SK-N-SH (cell line): ENCODE data around the gene DCD. TPM values are rescaled to one million over a fixed set of nuclear protein-coding genes. Genes with fewer than 3 reads are reported as not detected.
A peak's percentile ranks its signal among the peaks of the same experiment; 100 is the strongest.

Experiments
- CTCF ChIA-PET: fragments of 300-600, 350-600 bp; formaldehyde crosslinking; extraction: SDS; loops from one replicate; lab custom pipeline; 2021; lab: Yijun Ruan, JAX
- POLR2A ChIA-PET: fragments of 350-600 bp; sonication (Branson Sonifier 250); formaldehyde crosslinking; extraction: SDS; loops from one replicate; lab custom pipeline; 2020; ENCODE audit warnings: antibody characterized with exemption, inconsistent platforms; lab: Yijun Ruan, JAX
- DNase-seq: peaks from one replicate; pipeline ENCODE4 v3.0.0; 2012
- H2AFZ ChIP-seq: fragments of 200-600 bp; sonication (generic); 2 replicates; pipeline ENCODE4 v1.8.1; 2016; ENCODE audit warnings: antibody characterized with exemption, mild to moderate bottlenecking, low read depth
- H3F3A ChIP-seq: fragments of 200-600 bp; sonication (generic); replicated peaks from 2 replicates; pipeline ENCODE3; 2016; ENCODE audit warnings: antibody characterized with exemption, mild to moderate bottlenecking; ENCODE audit not compliant: insufficient read depth
- H3K27ac ChIP-seq, 2 experiments: fragments of 200-500 bp in 1 of 2; fragments of 200-600 bp in 1 of 2; sonication (Bioruptor generic) in 1 of 2; sonication (generic), shearing (Covaris generic) in 1 of 2; 2 replicates each; pipeline versions ENCODE4 v1.5.1 to v1.6.1; 2014 to 2016; ENCODE audit warnings: low read depth in 2 of 2, inconsistent platforms in 1 of 2, low read length in 1 of 2, mild to moderate bottlenecking in 1 of 2, mixed read lengths in 1 of 2
- H3K27me3 ChIP-seq: fragments of 200-600 bp; sonication (generic), shearing (Covaris generic); 2 replicates; pipeline ENCODE4 v1.6.1; 2016; ENCODE audit warnings: mixed run types; ENCODE audit not compliant: insufficient read depth
- H3K36me3 ChIP-seq, 2 experiments: fragments of 200-500 bp in 1 of 2; fragments of 200-600 bp in 1 of 2; sonication (Bioruptor generic) in 1 of 2; sonication (generic) in 1 of 2; replicated peaks in 1 of 2; 2 replicates each; pipeline versions ENCODE3 to v1.5.1; 2014 to 2016; ENCODE audit warnings: low read length in 1 of 2, mild to moderate bottlenecking in 1 of 2; ENCODE audit not compliant: insufficient read depth in 2 of 2, control insufficient read depth in 1 of 2
- H3K4me1 ChIP-seq, 2 experiments: fragments of 200-500 bp in 1 of 2; fragments of 200-600 bp in 1 of 2; sonication (Bioruptor generic) in 1 of 2; sonication (generic), shearing (Covaris generic) in 1 of 2; 2 replicates each; pipeline versions ENCODE4 v1.5.1 to v1.6.1; 2014 to 2016; ENCODE audit warnings: low read depth in 1 of 2, low read length in 1 of 2, mixed run types in 1 of 2; ENCODE audit not compliant: insufficient read depth in 2 of 2, control insufficient read depth in 1 of 2
- H3K4me2 ChIP-seq: fragments of 200-600 bp; sonication (generic), shearing (Covaris generic); 2 replicates; pipeline ENCODE4 v1.6.1; 2017; ENCODE audit warnings: mixed run types
- H3K4me3 ChIP-seq, 2 experiments: fragments of 200-500 bp in 1 of 2; fragments of 200-600 bp in 1 of 2; sonication (Bioruptor generic) in 1 of 2; sonication (generic), shearing (Covaris generic) in 1 of 2; 2 replicates each; pipeline versions ENCODE4 v1.5.1 to v1.8.1; 2014 to 2016; ENCODE audit warnings: low read depth in 2 of 2, inconsistent platforms in 1 of 2, low read length in 1 of 2, mild to moderate bottlenecking in 1 of 2, mixed read lengths in 1 of 2, moderate library complexity in 1 of 2
- H3K79me2 ChIP-seq: fragments of 200-600 bp; sonication (generic); 2 replicates; pipeline ENCODE4 v1.8.1; 2017; ENCODE audit warnings: mild to moderate bottlenecking; ENCODE audit not compliant: insufficient read depth
- H3K9ac ChIP-seq: fragments of 200-600 bp; sonication (generic); 2 replicates; pipeline ENCODE4 v1.6.1; 2017; ENCODE audit warnings: mixed run types
- H3K9me2 ChIP-seq: fragments of 200-600 bp; sonication (generic); 2 replicates; pipeline ENCODE4 v1.6.1; 2017; ENCODE audit warnings: mixed run types
- H3K9me3 ChIP-seq: fragments of 200-600 bp; sonication (generic); 2 replicates; pipeline ENCODE4 v1.6.1; 2017; ENCODE audit warnings: mixed run types, mild to moderate bottlenecking, moderate library complexity
- H4K20me1 ChIP-seq: fragments of 200-600 bp; sonication (generic); 2 replicates; pipeline ENCODE4 v1.6.1; 2017; ENCODE audit warnings: mild to moderate bottlenecking, mixed run types; ENCODE audit not compliant: insufficient read depth
- GABPA ChIP-seq: IDR thresholded peaks from 2 replicates; pipeline ENCODE4 v1.4.0; 2012; ENCODE audit warnings: low read depth, mild to moderate bottlenecking
- MEF2A ChIP-seq: IDR thresholded peaks from 2 replicates; pipeline ENCODE4 v1.4.0; 2012; ENCODE audit warnings: low read depth, borderline replicate concordance
- NFIC ChIP-seq: IDR thresholded peaks from 2 replicates; pipeline ENCODE4 v1.4.0; 2012; ENCODE audit warnings: borderline replicate concordance
- NRF1 ChIP-seq: IDR thresholded peaks from 2 replicates; pipeline ENCODE4 v1.6.1; 2012; ENCODE audit warnings: low read depth, mild to moderate bottlenecking, low read length
- RAD21 ChIP-seq: IDR thresholded peaks from 2 replicates; pipeline ENCODE4 v1.6.1; 2012; ENCODE audit warnings: mild to moderate bottlenecking, low read length
- RFX5 ChIP-seq: IDR thresholded peaks from 2 replicates; pipeline ENCODE4 v1.6.1; 2012; ENCODE audit warnings: mild to moderate bottlenecking, improper control_type of control experiment, low read length
- TEAD4 ChIP-seq: IDR thresholded peaks from 2 replicates; pipeline ENCODE4 v1.4.0; 2012; ENCODE audit warnings: mild to moderate bottlenecking, borderline replicate concordance; ENCODE audit not compliant: insufficient read depth
- WGBS: methylation state at CpG from one replicate; pipeline ENCODE4 v1.1.6; 2017; ENCODE audit warnings: low lambda C conversion rate; 5-methylcytosine and 5-hydroxymethylcytosine counted together
- polyA plus RNA-seq, 3 experiments: library from polyadenylated mRNA; depleted of rRNA; stranded (reverse); fragments of >200 nt; gene quantifications; 2 replicates each; pipeline ENCODE4 v1.2.3, GENCODE V29; 2012
- TF ChIP-seq, protein P1 (sequence below): fragments of 200-600 bp; sonication (generic); IDR thresholded peaks from 2 replicates; pipeline ENCODE4 v1.6.1; 2017; ENCODE audit warnings: antibody characterized with exemption, mild to moderate bottlenecking, moderate library complexity
- TF ChIP-seq, protein P2 (sequence below): IDR thresholded peaks from 2 replicates; pipeline ENCODE4 v1.4.0; 2012; ENCODE audit warnings: low read depth

The DCD gene
- polyA plus RNA-seq, 1 of the 3 experiments (the other 2 are of a cell fraction) = not detected

DNA sequence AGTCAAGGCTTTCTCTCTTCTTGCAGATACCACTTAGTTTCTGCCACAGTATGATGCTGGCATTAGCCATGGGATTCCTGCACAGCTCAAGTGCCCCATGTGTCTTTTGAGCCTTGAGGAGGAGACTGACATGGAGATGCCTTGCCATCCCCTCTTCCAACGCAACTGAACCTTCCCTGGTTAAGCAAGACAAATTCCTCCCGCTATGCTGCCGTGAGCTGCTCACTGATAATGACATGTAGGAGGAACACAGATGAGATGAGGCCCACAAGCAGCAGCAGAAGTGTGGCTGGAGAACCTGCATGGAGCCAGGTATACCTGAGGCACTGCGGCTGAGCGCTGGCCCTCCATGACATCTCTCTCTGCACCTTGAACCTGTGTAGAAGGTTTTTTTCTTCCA, 44.3 kb downstream of the DCD start:
- TF ChIP-seq RFX5 = no peak
- no peak for TF ChIP-seq MEF2A
- no peak for TF ChIP-seq TEAD4
- no peak for TF ChIP-seq NFIC
- TF ChIP-seq GABPA = no peak
- no peak for TF ChIP-seq NRF1
- H3K9me2 ChIP-seq = no peaks in the 10 kb centered on the region
- peaks cover 16% of the 10 kb centered on the region; the same call in 1 of the 2 replicates for H3K27me3 ChIP-seq
- H4K20me1 ChIP-seq = no peaks in the 10 kb centered on the region
- no peak overlapping the region for H3K4me2 ChIP-seq
- no peaks in the 10 kb centered on the region; a peak in 1 of 4 replicates for H3K4me1 ChIP-seq
- H3K9me3 ChIP-seq = no peaks in the 10 kb centered on the region
- POLR2A ChIA-PET = no interaction called here
- no peak overlapping the region for H2AFZ ChIP-seq
- CTCF ChIA-PET = interaction anchor here (1.1 to 4.1 kb wide), 5 partner anchors 8 to 24 kb away, joined by 3 to 15 read pairs (median 4); no protein-coding TSS in a partner anchor
- DNase-seq = no peak
- no peaks in the 10 kb centered on the region for H3K79me2 ChIP-seq
- H3K36me3 ChIP-seq = no peaks in the 10 kb centered on the region
- H3K9ac ChIP-seq = no peak overlapping the region
- WGBS = 20% methylated on average over 5 of the region's 5 CpGs
- H3K27ac ChIP-seq = no peak overlapping the region
- H3F3A ChIP-seq = no peaks in the 10 kb centered on the region
- H3K4me3 ChIP-seq = no peak overlapping the region

GRCh38 chr12:54603173-54603814, 44.9 kb downstream of the DCD start:
- peak; percentile 62 for DNase-seq
- H3K9ac ChIP-seq = no peak overlapping the region
- CTCF ChIA-PET = interaction anchor here (1.1 to 4.0 kb wide), 5 partner anchors 11 to 24 kb away, joined by 3 to 15 read pairs (median 3); no protein-coding TSS in a partner anchor

More at GRCh38 chr12:54603173-54603814, 44.9 kb downstream of the DCD start:
- POLR2A ChIA-PET = no interaction called here
- Histone ChIP-seq H3F3A (no peaks in the 10 kb centered on the region), H3K36me3 (no peaks in the 10 kb centered on the region), H3K9me2 (no peaks in the 10 kb centered on the region), H3K79me2 (no peaks in the 10 kb centered on the region), H3K4me1 (no peaks in the 10 kb centered on the region; a peak in 1 of 4 replicates), H3K27me3 (peaks cover 22% of the 10 kb centered on the region; the same call in 1 of the 2 replicates), H3K4me2 (no peak overlapping the region), H3K9me3 (no peaks in the 10 kb centered on the region), H4K20me1 (no peaks in the 10 kb centered on the region), H2AFZ (no peak overlapping the region), H3K4me3 (no peak overlapping the region; a peak in 1 of 4 replicates), H3K27ac (no peak overlapping the region)
- TF ChIP-seq NRF1 (no peak), RAD21 (peak; percentile 29; the same call in 1 of the 2 replicates)
- TF ChIP-seq, protein P1, sequence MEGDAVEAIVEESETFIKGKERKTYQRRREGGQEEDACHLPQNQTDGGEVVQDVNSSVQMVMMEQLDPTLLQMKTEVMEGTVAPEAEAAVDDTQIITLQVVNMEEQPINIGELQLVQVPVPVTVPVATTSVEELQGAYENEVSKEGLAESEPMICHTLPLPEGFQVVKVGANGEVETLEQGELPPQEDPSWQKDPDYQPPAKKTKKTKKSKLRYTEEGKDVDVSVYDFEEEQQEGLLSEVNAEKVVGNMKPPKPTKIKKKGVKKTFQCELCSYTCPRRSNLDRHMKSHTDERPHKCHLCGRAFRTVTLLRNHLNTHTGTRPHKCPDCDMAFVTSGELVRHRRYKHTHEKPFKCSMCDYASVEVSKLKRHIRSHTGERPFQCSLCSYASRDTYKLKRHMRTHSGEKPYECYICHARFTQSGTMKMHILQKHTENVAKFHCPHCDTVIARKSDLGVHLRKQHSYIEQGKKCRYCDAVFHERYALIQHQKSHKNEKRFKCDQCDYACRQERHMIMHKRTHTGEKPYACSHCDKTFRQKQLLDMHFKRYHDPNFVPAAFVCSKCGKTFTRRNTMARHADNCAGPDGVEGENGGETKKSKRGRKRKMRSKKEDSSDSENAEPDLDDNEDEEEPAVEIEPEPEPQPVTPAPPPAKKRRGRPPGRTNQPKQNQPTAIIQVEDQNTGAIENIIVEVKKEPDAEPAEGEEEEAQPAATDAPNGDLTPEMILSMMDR = peak; percentile 86
- TF ChIP-seq, protein P2, sequence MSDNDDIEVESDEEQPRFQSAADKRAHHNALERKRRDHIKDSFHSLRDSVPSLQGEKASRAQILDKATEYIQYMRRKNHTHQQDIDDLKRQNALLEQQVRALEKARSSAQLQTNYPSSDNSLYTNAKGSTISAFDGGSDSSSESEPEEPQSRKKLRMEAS = no peak
- WGBS = 18% methylated on average over 8 of the region's 8 CpGs
